WI38 (cell line): ENCODE measurements around the gene KCMF1.

Experiments used
- H3K4me3 ChIP-seq: 2 replicates; pipeline ENCODE4 v1.5.1; 2011; ENCODE audit warnings: low read depth, mild to moderate bottlenecking, control low read depth, low read length
- CTCF ChIP-seq: IDR thresholded peaks from 2 replicates; pipeline ENCODE4 v1.5.1; 2012; ENCODE audit warnings: low read depth, mild to moderate bottlenecking, control low read depth, low read length

KCMF1 gene

GRCh38 chr2:84971510-84972206 lies 697 bp downstream of the KCMF1 start:
- TF ChIP-seq CTCF, result no peak

GRCh38 chr2:84972207-84972783 lies 1.3 kb downstream of the KCMF1 start:
- H3K4me3 ChIP-seq, result peak overlapping the region; percentile 90
- no peak for TF ChIP-seq CTCF

More at GRCh38 chr2:84971510-84972206, 697 bp downstream of the KCMF1 start:
- peak overlapping the region; percentile 90 for H3K4me3 ChIP-seq

GRCh38 chr2:84972932-84973331 lies 2.0 kb downstream of the KCMF1 start:
- peak overlapping the region; percentile 90 for H3K4me3 ChIP-seq
- TF ChIP-seq CTCF, result no peak

- H3K4me3 ChIP-seq, result no peak overlapping the region
- TF ChIP-seq CTCF, result no peak
Measured at GRCh38 chr2:84980263-84980983, 9.5 kb downstream of the KCMF1 start.

GRCh38 chr2:84986018-84986417 lies 15.1 kb downstream of the KCMF1 start:
- TF ChIP-seq CTCF, result no peak
- no peak overlapping the region for H3K4me3 ChIP-seq

- H3K4me3 ChIP-seq, result no peak overlapping the region
- no peak for TF ChIP-seq CTCF
Measured at GRCh38 chr2:84989422-84989821, 18.5 kb downstream of the KCMF1 start.

- H3K4me3 ChIP-seq, result no peak overlapping the region
- no peak for TF ChIP-seq CTCF
Measured at GRCh38 chr2:84989927-84990326, 19.0 kb downstream of the KCMF1 start.
